Activated gamma-delta T cell treated with anti-CD3 and anti-CD28 coated beads, Interleukin-2, amount 50 U/mL, for 16 hours (primary cell): ENCODE measurements around the gene CHN2.
A peak's percentile ranks its signal among the peaks of the same experiment; 100 is the strongest.
"Not testable (repeated sequence)": the region's sequence is repeated elsewhere in the genome, so short reads cannot be mapped to it uniquely, and the experiment has no call there.

Experiments used
- DNase-seq: peaks from one replicate; pipeline ENCODE4 v3.0.0-alpha.2; 2020; ENCODE audit warnings: low read depth

Gene CHN2

GRCh38 chr7:29189743-29190201 lies 4.8 kb upstream of the CHN2 start:
- DNase-seq: peak; percentile 58

DNA sequence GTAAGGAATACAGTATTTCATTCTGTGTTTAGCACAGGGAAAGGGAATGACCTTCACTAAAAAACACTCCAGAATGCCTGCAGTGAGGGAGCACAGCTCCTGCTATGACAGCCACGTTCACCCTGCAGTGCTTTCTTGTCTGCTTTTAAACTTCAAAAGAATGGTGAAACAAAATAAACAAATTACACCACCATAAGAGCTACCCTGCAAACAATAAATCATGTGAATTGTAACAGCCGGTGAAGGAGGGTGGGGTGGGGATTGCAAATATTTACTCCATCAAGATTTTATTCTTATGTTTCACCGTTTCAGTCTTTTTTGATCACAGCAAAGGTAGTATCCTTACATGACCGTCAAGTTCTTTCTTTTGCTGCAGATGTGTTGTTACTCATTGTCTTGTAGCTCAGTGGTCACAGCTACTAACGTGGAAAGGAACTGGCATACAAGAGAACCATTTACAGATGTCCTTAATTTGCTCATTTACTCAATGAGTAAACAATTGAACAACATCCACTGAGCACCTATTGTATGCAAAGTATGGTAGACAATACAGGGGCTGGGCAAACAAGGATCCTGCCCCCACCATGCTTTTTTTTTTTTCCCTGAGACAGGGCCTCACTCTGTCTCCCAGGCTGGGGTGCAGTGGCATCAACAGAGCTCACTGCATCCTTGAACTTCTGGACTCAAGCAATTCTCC lies 4.1 kb upstream of the CHN2 start:
- DNase-seq: no peak

DNA sequence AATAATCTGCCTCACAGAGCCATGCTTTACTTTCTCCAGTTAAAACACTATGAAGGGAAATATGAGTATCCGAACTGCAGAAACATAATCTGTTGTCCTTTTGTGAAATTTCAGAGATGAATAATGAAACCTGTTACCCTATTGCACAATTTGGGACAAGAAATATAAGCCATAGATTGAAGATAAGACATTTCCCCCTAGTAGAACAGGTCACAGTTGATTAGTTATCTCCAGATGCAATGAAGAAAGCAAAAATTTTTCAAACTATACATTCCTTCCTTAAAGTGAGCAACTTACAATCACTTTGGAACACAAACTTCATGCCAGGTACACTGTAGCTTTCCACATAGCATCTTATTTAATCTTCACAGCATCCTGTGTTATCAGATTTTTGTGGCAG lies 2.3 kb upstream of the CHN2 start:
- DNase-seq: no peak

DNA sequence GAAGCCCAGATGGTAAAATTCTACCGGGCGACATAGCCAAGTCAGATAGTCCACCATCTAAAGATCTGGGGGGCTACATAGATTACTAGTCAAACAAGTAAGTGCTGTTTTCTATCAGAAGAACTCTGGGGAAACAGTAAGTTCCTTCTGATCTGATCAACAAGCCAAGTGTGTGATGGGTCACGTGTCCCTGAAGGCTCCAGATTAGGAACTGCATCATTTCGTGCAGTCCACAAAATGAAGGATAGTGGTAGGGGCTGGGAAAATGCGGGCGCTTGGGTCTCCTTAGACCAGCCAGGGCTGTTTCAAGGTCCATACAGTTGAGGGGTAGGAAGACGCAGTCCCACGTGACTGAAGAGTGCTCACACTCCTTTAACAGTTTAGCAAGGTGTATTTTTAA lies 1.8 kb upstream of the CHN2 start:
- no peak for DNase-seq

DNA sequence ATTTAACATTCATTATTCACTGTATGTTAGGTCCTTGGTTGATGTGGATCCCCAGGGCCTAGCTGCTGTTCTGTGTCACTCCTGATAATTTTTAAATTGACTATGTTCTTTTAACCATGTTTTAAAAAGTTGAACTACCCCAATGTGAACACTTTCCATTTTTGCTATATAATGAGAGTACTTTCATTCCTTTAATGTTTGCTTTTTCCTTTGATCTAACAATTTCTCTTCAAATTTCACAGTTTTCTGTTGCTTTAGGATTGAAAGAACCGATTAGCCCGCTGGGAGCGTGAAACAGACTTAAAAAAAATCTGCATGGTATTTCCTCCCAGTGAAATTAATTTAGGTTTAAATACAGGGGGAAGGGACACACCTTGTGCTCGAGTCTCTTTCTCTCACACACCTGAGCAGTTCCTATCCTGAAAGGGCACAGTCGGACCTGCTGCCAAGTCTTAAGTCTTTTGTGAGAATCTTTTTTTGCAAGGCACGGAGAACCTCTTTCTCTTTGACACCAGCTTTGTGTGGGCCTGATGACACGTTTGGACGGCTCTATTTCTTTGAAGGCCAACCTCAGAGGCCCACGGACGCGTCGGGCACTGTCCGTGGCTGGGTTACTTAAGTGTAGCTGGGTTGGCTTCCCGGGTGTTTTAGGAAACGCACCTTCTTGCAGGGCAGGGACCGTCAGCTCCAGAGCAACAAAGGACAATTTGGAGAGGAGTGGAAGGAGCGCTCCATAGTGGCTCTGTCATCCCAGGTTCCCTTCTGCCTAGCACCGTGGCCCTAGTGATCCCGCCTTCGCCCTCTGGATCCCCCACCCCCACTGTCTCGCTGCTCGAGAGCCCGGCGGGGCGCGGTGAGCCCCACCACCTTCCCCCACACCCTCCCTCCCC lies 1.0 kb upstream of the CHN2 start:
- no peak for DNase-seq

DNA sequence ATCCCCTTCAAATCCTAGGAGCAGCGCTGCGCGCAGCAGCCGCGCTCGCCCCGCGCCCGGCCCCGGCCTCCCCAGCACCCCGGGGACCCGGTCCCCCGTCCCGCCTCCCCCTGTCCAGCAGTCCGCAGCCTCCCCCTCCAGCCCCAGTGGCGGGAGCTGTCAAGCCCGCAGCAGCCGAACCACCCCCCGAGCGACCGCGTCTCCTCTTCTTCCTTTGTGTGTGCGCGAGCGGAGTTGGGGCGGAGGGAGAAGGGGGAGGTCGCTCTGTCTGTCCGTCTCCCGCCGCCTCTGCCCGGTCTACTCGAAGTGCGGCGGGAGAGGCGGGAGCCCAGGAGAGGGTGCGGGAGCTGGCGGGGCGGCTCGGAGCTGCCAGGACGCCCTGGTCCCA lies 375 bp upstream of the CHN2 start:
- DNase-seq: peak; percentile 11

- DNase-seq: peak; percentile 22
Measured at GRCh38 chr7:29196191-29196590, 1.6 kb downstream of the CHN2 start.

DNA sequence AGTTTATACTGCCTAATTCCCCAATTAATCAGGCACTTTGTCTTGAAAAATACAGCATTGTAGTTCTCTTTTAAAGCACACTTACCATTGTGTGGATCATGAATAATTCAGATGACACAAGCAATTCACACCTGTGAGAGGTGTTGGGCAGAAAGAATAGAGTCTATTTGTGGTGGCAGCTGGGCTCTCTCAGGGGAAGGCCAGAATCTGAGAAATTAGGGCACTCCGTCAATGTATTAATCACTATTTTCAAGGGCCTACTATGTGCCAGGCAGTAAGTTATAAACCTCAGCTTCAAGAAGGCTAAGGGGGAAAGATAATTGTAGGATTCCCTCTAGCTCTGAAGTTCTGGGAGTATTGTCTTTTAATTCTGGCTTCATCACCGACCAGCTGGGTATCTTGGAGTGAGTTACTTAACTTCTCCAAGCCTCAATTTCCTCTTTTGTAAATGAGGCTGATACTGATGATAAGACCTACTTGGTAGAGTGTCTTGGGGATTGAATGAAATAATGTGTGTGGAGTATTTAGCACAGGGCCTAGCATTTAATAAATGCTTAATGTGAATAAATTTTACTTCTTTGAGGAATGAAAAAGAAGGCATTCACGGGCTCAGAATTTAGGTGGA lies 2.5 kb downstream of the CHN2 start:
- DNase-seq: no peak

DNA sequence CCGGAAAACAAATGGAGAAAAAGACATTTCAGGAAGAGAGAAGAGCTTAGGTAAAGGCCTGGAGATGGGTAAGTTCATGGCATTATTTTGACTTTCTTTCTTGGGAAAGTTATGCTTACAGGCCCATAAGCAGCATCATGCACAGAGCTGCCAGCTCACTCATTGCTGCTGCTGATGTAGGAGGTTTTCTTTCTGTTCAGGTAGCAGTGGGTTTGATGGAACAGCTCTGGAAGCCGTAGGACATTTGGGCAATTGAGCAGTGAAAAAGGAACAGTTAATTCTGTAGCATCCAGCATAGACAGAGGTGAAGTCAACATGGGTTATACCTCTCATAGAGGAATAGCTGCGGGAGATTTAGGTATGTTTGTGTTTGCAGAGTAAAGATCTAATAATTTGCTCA lies 3.3 kb downstream of the CHN2 start:
- no peak for DNase-seq

DNA sequence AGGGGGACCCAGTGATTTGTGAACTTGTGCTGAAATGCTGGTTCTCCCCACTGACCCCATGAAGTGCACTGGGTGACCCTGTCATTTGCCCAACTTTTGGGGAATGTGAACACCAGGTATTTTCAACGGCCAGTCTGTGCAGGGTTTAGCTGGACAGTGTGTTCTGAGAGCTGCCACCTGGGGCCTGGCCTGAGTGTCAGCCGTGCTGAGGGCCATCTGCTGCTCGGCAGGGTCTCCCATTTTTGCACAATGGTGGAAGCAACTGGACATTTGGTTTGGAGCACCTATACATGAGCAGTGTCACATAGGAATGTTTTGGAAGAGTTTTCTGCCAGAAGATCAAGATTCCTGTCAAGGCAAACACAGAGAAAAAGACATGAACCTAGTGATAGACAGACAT lies 5.2 kb downstream of the CHN2 start:
- no peak for DNase-seq

GRCh38 chr7:29202651-29203069 lies 8.1 kb downstream of the CHN2 start:
- no peak for DNase-seq

DNA sequence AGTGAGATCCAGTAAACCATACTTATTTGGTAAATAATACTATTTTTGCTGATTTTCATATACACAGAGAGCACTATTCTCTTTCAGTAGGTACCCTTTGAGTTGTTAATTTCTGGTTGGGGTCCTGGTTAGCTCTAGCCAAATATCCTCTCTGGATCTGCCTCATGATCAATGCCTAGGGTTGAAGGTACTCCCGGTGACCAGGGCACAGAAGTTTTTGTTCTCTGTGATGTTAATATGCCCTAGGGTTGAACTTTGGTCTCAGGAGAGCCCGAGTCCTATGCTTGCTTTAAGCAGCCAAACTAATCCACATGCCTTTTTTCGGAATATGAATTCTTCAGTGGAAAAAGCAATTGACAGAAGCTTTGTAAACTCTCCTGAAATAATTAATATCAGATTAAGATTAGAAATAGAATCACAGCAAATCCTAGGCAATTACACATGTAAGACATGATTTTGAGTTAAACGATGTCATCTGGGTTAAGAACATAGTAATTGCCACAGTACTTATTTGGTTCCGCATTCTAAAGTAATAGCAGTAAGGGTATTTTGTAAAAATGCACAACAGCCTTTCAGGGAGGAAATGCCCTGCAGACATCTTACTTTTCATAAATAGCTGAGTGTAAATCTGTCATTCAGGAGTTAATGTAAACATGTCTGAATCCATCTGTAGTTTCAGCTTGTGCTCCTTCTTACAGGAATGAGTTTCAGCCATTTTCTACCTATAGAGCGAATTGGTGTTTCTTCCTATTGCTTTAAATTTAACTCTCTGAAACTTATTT lies 10.1 kb downstream of the CHN2 start:
- no peak for DNase-seq

- no peak for DNase-seq
Measured at GRCh38 chr7:29207162-29207801, 12.7 kb downstream of the CHN2 start.

DNA sequence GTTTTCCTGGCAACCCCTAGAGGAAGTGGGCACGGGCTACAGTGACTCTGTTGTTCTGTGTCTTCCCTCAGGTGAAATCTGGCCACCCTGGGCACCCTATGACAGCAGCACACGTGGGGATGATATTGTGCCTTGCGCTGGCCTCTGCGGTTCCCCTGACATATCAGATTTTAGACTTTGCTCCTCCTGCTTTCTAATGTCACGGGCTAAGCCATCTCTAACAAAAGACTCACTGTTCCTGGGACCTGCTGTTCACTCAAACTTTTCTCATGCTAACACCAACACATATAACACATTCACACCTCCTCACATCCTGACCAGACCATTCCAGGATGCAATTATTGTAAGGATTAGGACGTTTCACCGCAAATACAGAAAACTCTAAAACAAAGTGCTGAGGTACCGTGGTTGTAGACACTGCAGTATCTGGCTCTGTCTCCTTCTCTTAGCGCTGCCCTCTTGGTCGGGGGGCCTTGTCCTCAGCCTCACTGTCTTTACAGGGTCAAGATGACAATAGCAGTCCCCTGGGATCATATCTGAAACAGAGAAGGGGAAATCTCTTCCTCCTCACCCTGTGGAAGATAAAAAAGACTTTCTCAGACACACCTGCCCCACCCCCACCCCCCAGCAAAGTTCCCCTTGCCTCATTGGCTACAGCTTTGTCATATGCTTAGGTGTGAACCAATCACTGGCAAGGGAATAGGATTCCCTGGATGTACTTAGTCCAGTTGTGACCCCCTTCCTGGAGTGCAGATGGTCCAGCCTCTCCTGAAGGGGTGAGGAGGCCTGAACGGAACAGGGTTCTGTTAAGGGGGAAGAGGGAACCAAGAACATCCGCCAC lies 14.1 kb downstream of the CHN2 start:
- no peak for DNase-seq

DNA sequence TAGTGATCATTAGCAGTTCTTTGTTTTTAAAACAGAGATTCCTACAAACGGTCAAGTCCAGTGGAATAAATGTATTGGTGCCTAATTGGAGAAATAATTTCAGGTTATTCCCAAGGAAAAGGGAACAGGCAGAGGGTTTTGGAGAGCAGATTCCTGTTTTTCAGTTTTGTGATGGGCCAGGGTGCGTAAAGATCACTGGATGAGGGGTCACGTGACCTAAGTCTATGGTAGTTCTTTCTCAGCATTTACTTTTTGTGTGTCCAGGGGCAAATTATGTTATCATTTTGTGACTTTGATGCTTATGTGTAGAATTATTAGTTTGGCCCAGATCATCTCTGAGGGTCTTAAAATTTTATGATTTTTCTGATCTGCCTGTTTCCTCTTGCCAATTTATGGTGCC lies 15.2 kb downstream of the CHN2 start:
- no peak for DNase-seq

- DNase-seq: not testable (repeated sequence)
Measured at GRCh38 chr7:29212736-29213135, 18.2 kb downstream of the CHN2 start.

- no peak for DNase-seq
Measured at GRCh38 chr7:29214056-29214455, 19.5 kb downstream of the CHN2 start.

DNA sequence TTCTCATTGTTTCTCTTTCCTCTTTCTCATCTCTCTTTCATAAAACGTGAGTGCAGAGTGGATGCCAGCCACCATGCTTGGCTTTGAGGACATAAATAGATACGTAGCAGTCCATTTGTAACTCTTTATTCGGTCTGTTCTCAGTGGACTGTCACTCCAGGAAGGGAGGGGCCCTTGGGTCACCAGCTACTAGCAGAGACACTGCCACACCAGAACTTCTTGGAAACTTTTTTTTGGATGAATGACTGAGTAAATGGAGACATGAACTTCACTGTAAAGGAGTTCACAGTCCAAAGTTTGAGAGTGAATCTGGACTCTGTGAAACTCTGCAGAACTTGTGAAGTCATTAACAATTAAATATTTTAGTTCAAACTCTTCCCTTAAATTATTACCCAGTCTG lies 20.2 kb downstream of the CHN2 start:
- DNase-seq: no peak

DNA sequence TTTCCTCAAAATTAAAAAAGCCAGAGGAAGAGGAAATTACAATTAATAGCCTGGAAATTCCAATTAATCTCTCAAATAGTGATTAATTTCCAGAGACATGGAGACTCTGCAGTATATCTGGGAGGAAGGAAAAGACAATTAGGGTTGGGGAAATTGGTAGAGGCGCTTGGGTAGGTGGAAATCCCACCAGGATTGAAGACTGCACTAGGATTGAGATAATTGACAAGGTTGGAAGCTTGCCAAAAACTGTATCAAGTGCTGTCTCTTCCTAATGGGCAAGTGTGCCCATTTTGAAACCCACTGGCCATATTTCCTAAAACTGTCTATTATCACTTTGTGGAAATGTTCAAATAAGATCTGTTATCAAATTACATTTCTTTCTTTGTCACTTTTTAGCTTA lies 21.6 kb downstream of the CHN2 start:
- DNase-seq: no peak

DNA sequence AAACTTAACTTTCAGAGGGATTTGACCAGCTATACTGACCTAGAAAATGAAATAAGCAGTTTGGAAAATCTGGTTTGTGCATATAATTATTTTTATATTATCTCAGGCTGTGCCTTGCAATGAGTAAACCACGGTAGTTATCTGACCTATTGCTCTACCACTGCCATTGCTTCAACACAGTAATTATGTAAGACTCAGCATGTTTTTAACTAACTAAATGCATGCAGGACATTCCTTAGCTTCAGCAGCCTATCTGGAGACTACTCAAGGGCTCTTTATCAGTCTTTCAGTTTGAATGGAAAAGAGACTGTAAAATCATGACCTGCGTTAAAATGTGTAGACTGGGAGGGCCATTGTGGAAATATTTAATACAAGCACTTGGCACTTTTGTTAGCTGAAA lies 22.5 kb downstream of the CHN2 start:
- DNase-seq: no peak

DNA sequence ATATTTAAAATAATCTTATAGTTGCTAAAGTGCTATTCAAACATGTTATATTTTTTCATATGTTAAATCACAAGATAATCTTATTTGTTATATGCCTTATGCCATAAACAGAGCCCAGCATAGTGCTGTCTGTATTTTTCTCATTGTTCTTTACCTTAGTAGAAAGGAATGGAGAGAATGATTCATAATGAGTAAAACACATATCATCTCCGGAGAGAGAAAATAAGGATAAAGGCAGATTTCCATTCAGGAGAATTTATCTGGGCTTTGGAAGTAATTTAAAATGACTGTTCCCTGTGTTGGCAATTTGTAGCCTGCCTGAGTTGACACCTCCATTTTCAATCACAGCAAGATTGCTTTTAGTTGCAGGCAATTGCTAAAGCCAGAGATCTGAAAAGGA lies 30.2 kb downstream of the CHN2 start:
- DNase-seq: no peak
